GM12872 (cell line): ENCODE measurements around the gene ASIC2.

Experiments
- TF ChIP-seq, protein P1 (sequence below): IDR thresholded peaks from 3 replicates; pipeline ENCODE4 v1.5.1; 2011; ENCODE audit warnings: low read depth, mild to moderate bottlenecking, low read length, moderate library complexity; ENCODE audit not compliant: insufficient read depth

ASIC2 gene

DNA sequence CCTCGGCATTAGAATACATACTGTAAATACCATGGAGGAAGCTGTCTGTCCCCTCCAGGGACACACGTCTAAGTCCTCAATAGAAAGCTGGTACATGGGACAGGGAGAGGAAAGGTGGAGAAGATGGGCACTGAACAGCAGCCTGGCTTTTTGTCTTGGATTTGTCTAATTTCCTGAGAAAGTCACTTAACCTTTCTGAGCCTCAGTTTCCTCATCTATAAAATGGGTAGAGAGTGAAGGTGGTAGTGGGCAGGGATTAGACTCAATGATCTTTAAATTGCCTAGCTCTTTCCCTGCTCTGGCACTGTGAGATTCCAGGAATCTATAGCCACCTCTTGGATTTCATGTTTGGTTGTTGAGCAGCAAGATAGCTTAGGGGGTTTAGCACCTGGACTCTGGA, 96.2 kb downstream of the ASIC2 start:
- TF ChIP-seq, protein P1, sequence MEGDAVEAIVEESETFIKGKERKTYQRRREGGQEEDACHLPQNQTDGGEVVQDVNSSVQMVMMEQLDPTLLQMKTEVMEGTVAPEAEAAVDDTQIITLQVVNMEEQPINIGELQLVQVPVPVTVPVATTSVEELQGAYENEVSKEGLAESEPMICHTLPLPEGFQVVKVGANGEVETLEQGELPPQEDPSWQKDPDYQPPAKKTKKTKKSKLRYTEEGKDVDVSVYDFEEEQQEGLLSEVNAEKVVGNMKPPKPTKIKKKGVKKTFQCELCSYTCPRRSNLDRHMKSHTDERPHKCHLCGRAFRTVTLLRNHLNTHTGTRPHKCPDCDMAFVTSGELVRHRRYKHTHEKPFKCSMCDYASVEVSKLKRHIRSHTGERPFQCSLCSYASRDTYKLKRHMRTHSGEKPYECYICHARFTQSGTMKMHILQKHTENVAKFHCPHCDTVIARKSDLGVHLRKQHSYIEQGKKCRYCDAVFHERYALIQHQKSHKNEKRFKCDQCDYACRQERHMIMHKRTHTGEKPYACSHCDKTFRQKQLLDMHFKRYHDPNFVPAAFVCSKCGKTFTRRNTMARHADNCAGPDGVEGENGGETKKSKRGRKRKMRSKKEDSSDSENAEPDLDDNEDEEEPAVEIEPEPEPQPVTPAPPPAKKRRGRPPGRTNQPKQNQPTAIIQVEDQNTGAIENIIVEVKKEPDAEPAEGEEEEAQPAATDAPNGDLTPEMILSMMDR: no peak

DNA sequence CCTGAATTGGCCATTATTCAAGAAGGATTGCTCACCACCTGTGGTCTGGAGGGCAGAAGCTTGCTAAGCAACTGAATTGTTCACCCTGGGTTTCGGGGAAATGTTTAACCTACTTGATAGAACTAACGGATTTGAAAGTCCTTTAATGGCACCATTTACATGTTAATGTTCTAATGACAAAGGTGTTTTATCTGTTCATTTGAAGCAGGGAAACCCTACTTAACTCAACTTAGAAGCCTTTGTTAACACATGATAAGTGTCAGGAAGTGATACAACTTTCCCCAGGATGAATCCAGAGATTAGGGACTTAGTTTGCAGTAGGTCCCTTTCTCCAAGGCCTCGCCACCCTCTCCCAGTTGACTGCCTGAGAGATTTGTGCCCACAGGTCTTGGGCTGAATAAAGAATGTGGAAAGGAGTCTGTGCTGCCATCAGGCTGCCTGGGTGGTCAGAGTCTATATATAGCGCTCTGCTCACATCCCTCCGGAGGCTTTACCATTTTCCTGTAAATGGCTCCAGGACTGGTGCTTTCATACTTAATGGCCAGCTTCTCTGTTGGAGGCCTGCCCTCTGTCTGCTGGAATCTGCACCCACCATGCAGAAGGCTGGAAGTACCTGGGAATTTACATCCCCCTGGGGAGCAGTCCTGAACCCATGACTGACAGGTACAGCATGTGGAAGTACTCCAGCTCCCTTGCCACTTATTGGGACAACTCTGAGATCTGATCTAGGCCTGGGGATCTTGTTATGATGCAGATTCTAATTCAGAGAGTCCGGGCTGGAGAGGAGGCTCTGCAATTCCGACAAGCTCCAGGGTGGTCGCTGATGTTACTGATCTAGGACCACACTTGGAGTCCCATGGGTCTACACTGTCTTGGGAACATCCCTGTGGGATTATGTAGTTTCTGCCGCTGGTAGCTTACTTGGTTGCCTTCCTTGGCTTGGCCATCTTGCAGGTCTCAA, 99.9 kb downstream of the ASIC2 start:
- TF ChIP-seq, protein P1: no peak

DNA sequence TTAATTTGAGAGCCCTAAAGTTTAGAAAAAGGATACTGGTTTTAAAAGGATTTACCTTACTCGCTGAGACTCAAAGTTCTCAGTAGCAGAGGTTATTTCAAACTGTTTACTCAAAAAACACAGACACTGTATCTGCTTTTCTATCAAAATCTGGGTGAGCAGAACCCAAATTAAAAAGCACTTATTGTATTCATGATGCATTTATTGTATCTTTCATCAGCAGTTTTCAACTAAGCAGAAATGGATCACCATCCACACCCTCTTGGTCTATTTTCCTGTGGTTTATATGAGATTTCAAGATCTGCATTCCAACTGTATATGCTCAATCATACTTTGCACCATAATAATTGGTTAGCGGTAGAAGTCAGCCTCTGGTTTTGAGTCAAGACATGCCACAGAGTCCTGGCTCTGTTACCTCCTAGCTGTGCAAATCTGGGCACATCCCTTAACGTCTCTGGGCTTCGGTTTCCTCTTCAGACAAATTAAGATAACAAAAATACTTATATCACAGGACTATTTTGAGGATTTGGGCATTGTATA, 109.5 kb downstream of the ASIC2 start:
- TF ChIP-seq, protein P1: no peak

DNA sequence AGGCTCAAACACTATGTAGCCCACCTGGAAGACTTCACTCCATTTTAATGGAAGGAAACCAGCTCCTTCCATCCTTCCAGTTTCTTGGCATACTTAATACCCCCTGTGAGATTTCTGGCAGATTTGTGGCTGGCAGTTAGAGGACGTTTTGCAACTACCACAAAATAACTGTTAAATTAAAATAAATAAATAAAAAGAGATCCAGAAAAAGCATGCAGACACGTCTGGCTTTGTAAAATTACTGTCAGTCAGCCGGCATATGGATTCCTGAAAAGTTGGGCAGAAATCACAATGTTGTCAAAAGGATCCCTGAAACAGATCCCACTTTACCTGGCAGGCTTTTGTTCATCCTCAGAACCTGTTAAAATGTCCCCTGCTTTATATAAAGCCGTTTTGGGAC, 113.9 kb downstream of the ASIC2 start:
- TF ChIP-seq, protein P1: no peak

DNA sequence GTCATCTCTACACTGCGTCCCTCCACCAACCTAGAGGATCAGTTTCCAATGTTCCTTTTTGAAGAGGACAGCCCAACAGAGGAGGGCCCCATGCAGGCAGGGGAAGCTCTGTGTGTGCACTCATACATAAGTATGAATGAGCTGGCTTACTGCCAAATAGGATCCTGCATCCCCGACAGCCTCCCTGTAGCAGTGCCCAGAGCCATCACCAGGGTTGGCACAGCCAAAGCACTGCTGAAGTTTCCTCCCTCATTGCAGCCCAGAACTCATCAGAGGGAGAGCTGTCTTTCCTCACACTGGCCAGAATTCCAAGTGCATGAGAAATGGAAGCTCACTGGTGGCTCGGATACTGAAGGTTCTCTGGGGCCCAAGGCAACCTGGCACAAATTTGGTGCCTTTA, 114.4 kb downstream of the ASIC2 start:
- TF ChIP-seq, protein P1: no peak

DNA sequence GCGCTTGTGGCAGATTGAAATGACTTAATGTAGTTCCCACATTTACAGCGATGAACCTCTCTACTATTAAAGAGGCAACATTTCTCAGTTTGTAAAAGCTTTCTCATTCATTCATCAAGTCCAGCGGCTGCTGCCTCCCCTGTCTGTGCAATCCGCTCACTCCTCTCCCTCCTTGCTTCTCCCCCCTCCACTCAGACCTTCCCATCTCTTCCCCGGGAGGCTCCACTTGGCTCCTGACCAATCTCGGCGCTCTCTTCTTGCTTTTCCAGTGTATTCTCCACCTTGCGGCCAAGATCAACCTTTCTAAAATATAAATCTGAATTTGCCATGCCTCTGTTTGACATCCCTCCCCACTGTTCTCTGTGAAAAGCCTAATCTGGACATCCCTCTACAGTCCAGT, 117.5 kb downstream of the ASIC2 start:
- TF ChIP-seq, protein P1: no peak

DNA sequence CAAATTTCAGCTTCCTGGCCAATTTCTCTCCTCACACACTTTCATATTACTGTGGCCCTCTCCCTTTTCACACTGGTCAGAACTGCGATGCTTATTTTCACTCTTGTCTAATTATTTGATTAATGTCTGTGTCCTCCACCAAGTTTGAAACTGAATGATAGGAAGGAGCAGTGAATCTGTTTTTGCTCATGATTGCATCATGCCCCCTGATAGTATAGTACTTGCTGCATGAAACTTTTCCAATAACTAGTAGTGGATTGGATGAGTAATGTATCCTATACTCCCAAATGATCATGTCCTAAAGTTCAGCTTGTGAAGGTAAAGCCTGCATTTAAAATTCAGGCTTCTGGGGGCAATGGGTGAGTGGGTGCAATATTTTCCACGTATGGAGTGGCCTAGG, 121.2 kb downstream of the ASIC2 start:
- TF ChIP-seq, protein P1: no peak
